Activated naive CD4-positive, alpha-beta T cell treated with anti-CD3 and anti-CD28 coated beads, Interleukin-2, amount 50 U/mL, for 16 hours (primary cell): Measurements from ENCODE around the gene PCDHB4.
"Not testable (repeated sequence)": the region's sequence is repeated elsewhere in the genome, so short reads cannot be mapped to it uniquely, and the experiment has no call there.

ENCODE experiments used
- DNase-seq: peaks from one replicate; pipeline ENCODE4 v3.0.0-alpha.2; 2020

Gene PCDHB4

GRCh38 chr5:141121563-141121962 lies at the start of gene PCDHB4:
Gene PCDHB4 (plus strand): TSS chr5:141121818. CDS start chr5:141121999, 181 bp downstream.
- no peak for DNase-seq

GRCh38 chr5:141077826-141078225 lies 43.8 kb upstream of the PCDHB4 start:
- no peak for DNase-seq

GRCh38 chr5:141082228-141082627 lies 39.4 kb upstream of the PCDHB4 start:
- DNase-seq, result no peak

- DNase-seq, result peak; percentile 37
Observed at GRCh38 chr5:141084487-141084989, 37.1 kb upstream of the PCDHB4 start.

GRCh38 chr5:141094481-141095262 lies 26.9 kb upstream of the PCDHB4 start, which contains the start of gene PCDHB2:
Gene PCDHB2 (plus strand): TSS chr5:141094615. CDS start chr5:141094791, 176 bp downstream.
- no peak for DNase-seq

GRCh38 chr5:141095263-141095641 lies 26.4 kb upstream of the PCDHB4 start:
- DNase-seq, result no peak

GRCh38 chr5:141096181-141096580 lies 25.4 kb upstream of the PCDHB4 start:
- DNase-seq, result not testable (repeated sequence)

GRCh38 chr5:141096586-141096985 lies 25.0 kb upstream of the PCDHB4 start:
- not testable (repeated sequence) for DNase-seq

- DNase-seq, result no peak
Observed at GRCh38 chr5:141100243-141100805, 21.3 kb upstream of the PCDHB4 start, which contains the start of gene PCDHB3. Gene PCDHB3 (plus strand): TSS chr5:141100473. CDS start chr5:141100650, 177 bp downstream.

- no peak for DNase-seq
Observed at GRCh38 chr5:141101059-141101458, 20.6 kb upstream of the PCDHB4 start.

GRCh38 chr5:141102070-141102469 lies 19.5 kb upstream of the PCDHB4 start:
- DNase-seq, result not testable (repeated sequence)

GRCh38 chr5:141102471-141102870 lies 19.1 kb upstream of the PCDHB4 start:
- DNase-seq, result not testable (repeated sequence)

- DNase-seq, result no peak
Observed at GRCh38 chr5:141105350-141105749, 16.3 kb upstream of the PCDHB4 start.

GRCh38 chr5:141119250-141119649 lies 2.4 kb upstream of the PCDHB4 start:
- DNase-seq, result no peak

- no peak for DNase-seq
Observed at GRCh38 chr5:141121985-141122384, 367 bp downstream of the PCDHB4 start.

- DNase-seq, result not testable (repeated sequence)
Observed at GRCh38 chr5:141123396-141124135, 1.9 kb downstream of the PCDHB4 start.

- no peak for DNase-seq
Observed at GRCh38 chr5:141127305-141127704, 5.7 kb downstream of the PCDHB4 start.

GRCh38 chr5:141135030-141135717 lies 13.6 kb downstream of the PCDHB4 start, which contains the start of gene PCDHB5:
Gene PCDHB5 (plus strand): TSS chr5:141135206. CDS start chr5:141135435, 229 bp downstream.
- no peak for DNase-seq

GRCh38 chr5:141135718-141136266 lies 14.2 kb downstream of the PCDHB4 start:
- no peak for DNase-seq

- DNase-seq, result not testable (repeated sequence)
Observed at GRCh38 chr5:141137346-141137745, 15.7 kb downstream of the PCDHB4 start.

GRCh38 chr5:141149812-141150211 lies 28.2 kb downstream of the PCDHB4 start, which contains the start of gene PCDHB6:
Gene PCDHB6 (plus strand): TSS chr5:141150057. CDS start chr5:141150258, 201 bp downstream.
- DNase-seq, result no peak
